Measurements from ENCODE around the gene TEX52. TPM values are rescaled to one million over a fixed set of nuclear protein-coding genes. Genes with fewer than 3 reads are reported as not detected.

Gene TEX52
- total and polyA plus RNA-seq, 12 donors = not detected

DNA sequence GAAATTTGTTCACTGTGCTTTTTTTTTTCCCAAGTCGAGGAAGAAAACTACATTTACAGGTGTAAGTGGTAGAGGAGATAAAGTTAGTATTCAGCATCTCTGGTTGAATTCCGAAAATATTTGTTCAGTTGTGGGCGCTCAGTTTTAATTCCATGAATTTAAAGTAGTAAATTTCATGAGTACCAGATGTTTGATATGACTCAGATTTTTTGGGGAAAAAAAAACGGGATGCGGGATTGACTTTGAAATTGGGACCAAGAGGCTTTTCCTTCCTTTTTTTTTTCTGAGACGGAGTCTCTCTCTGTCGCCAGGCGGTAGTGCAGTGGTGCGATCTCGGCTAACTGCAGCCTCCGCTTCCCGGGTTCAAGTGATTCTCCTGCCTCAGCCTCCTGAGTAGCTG, 35.4 kb upstream of the TEX52 start:
- peaks cover 0 to 30% (median 19%) of the 10 kb centered on the region in 9 donors for H3K4me1 ChIP-seq
- intact Hi-C loops (cut with DNase I) = loop anchor here in 1 of 10 donors (5.0 kb wide), 1 partner anchor 50 kb away; no protein-coding TSS in a partner anchor
- H3K9me3 ChIP-seq = no peaks in the 10 kb centered on the region
- no peak overlapping the region for H3K27ac ChIP-seq
- H3K4me3 ChIP-seq = peak overlapping the region in 3 of 10 donors; percentile 84 to 99 (median 98)
- ATAC-seq = no peak
- no peaks in the 10 kb centered on the region for H3K27me3 ChIP-seq
- H3K36me3 ChIP-seq = peaks cover 0 to 16% (median 0%) of the 10 kb centered on the region in 9 donors
- 85 to 87% methylated on average over 12 of the region's 12 CpGs for WGBS, 2 donors
- TF ChIP-seq CTCF (IDR thresholded peaks at IDR 0.05) = no peak
- DNase-seq = no peak

DNA sequence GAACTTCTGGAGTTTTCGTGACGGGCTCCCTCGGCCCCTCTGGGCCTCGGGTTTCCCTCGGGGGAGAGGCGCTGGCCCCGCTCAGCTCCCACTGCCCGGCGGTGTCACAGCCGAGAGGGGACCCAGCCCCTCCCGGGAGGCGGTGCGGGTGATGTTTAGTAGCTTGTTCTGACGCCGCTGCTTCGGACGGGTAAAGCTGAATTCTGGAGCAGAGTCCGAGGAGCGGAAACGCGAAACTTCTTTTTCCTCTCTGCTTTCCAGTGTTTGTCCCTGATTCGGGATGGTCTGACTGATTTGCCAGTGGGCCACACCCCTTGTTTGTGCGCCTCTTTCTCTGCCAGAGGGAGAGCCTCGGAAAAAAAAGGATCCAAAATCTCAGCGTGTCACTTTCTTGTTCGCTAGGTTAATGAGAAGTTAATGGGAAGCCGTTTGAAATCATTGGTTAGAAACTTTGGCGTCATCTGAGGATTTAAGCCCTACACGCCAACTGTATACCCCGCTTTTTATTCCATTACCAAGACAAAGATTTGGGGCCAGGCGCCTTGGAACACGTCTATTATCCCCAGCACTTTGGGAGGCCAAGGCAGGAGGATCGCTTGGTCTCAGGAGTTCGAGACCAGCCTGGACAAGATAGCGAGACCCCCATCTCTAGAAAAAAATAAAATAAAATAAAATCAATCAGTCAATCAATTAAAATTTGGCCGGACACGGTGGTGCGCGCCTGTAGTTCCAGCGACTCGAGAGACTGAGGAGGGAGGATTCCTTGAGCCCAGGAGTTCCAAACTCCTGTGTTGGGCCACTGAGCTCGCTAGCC, 34.6 kb upstream of the TEX52 start:
- intact Hi-C loops (cut with DNase I) = loop anchor here in 2 of 10 donors (2.0 to 5.0 kb wide), 4 partner anchors 51 to 141 kb away; partner anchors contain the start of gene TEAD4 (in 1 of the 2)
- Histone ChIP-seq H3K9me3 (no peaks in the 10 kb centered on the region), H3K4me3 (peak overlapping the region; percentile 84 to 100 (median 95)), H3K4me1 (peaks cover 0 to 30% (median 18%) of the 10 kb centered on the region in 9 donors), H3K27me3 (no peaks in the 10 kb centered on the region), H3K27ac (peak overlapping the region; percentile 83 to 96 (median 92)), H3K36me3 (peaks cover 0 to 21% (median 0%) of the 10 kb centered on the region in 9 donors)
- no peak for TF ChIP-seq CTCF (IDR thresholded peaks at IDR 0.05)
- ATAC-seq (peak; percentile 39 to 63 (median 50)), DNase-seq (peak; percentile 50 to 57)
- WGBS, 2 donors = 21 to 22% methylated on average over 42 of the region's 42 CpGs

GRCh38 chr12:2890388-2891239, 33.8 kb upstream of the TEX52 start, which contains the start of gene TULP3:
TULP3 (plus strand) TSS chr12:2890891; CDS start chr12:2890948, 57 bp downstream.
- intact Hi-C loops (cut with DNase I) = loop anchor here in 2 of 10 donors (2.0 to 5.0 kb wide), 4 partner anchors 52 to 142 kb away; partner anchors contain the start of gene TEAD4 (in 1 of the 2)
- peak in 5 of 9 donors; percentile 6 to 39 (median 28) for TF ChIP-seq CTCF (IDR thresholded peaks at IDR 0.05)

More at GRCh38 chr12:2890388-2891239, 33.8 kb upstream of the TEX52 start, which contains the start of gene TULP3:
- peaks cover 0 to 30% (median 0%) of the 10 kb centered on the region in 9 donors for H3K36me3 ChIP-seq
- H3K9me3 ChIP-seq = no peaks in the 10 kb centered on the region
- H3K4me3 ChIP-seq = peak within 1 kb of the TSS; percentile 84 to 100 (median 95)
- peaks cover 0 to 30% (median 17%) of the 10 kb centered on the region in 9 donors for H3K4me1 ChIP-seq
- ATAC-seq (peak; percentile 99), DNase-seq (peak; percentile 99)
- peak within 1 kb of the TSS; percentile 83 to 96 (median 92) for H3K27ac ChIP-seq
- WGBS, 2 donors = 0 to 1% methylated on average over 80 to 83 of the region's 83 CpGs
- H3K27me3 ChIP-seq = no peaks in the 10 kb centered on the region

Measured in heart right ventricle (tissue), 16 donors.